Measurements from ENCODE around the gene SIGLEC5.
"Not testable (repeated sequence)": the region's sequence is repeated elsewhere in the genome, so short reads cannot be mapped to it uniquely, and the experiment has no call there.

SIGLEC5 gene

GRCh38 chr19:51630315-51630714 is at the start of gene SIGLEC5:
SIGLEC5 (minus strand) TSS chr19:51630401; CDS start chr19:51630335, 66 bp downstream.
- DNase-seq: not testable (repeated sequence)

- DNase-seq: no peak
Measured at GRCh38 chr19:51676566-51677083, 46.4 kb upstream of the SIGLEC5 start.

GRCh38 chr19:51675911-51676565 is 45.8 kb upstream of the SIGLEC5 start:
- DNase-seq: not testable (repeated sequence)

- no peak for DNase-seq
Measured at GRCh38 chr19:51668216-51668615, 38.0 kb upstream of the SIGLEC5 start.

- DNase-seq: no peak
Measured at GRCh38 chr19:51664997-51665396, 34.8 kb upstream of the SIGLEC5 start.

- DNase-seq: no peak
Measured at GRCh38 chr19:51664131-51664530, 33.9 kb upstream of the SIGLEC5 start.

- no peak for DNase-seq
Measured at GRCh38 chr19:51663650-51664049, 33.4 kb upstream of the SIGLEC5 start.

GRCh38 chr19:51660975-51661600 is 30.9 kb upstream of the SIGLEC5 start:
- DNase-seq: peak; percentile 57

- DNase-seq: no peak
Measured at GRCh38 chr19:51654783-51655182, 24.6 kb upstream of the SIGLEC5 start.

GRCh38 chr19:51653162-51653561 is 23.0 kb upstream of the SIGLEC5 start:
- no peak for DNase-seq

GRCh38 chr19:51652266-51652665 is 22.1 kb upstream of the SIGLEC5 start:
- no peak for DNase-seq

GRCh38 chr19:51651216-51651846 is 21.1 kb upstream of the SIGLEC5 start:
- no peak for DNase-seq

GRCh38 chr19:51647318-51647717 is 17.1 kb upstream of the SIGLEC5 start:
- no peak for DNase-seq

- not testable (repeated sequence) for DNase-seq
Measured at GRCh38 chr19:51646730-51647129, 16.5 kb upstream of the SIGLEC5 start, which contains the start of gene SIGLEC14. SIGLEC14 (minus strand) TSS chr19:51646825; CDS start chr19:51646759, 66 bp downstream.

- no peak for DNase-seq
Measured at GRCh38 chr19:51644636-51645271, 14.6 kb upstream of the SIGLEC5 start.

GRCh38 chr19:51641648-51642047 is 11.4 kb upstream of the SIGLEC5 start:
- DNase-seq: no peak

GRCh38 chr19:51640386-51640785 is 10.2 kb upstream of the SIGLEC5 start:
- no peak for DNase-seq

GRCh38 chr19:51639916-51640315 is 9.7 kb upstream of the SIGLEC5 start:
- DNase-seq: no peak

GRCh38 chr19:51637362-51637978 is 7.3 kb upstream of the SIGLEC5 start:
- no peak for DNase-seq

GRCh38 chr19:51632126-51632525 is 1.9 kb upstream of the SIGLEC5 start:
- DNase-seq: no peak

GRCh38 chr19:51628153-51628939 is 1.9 kb downstream of the SIGLEC5 start:
- no peak for DNase-seq

All from stimulated activated CD4-positive, alpha-beta T cell treated with anti-CD3 and anti-CD28 coated beads, Interleukin-12 subunit alpha, Interleukin-12 subunit beta, amount 100 ng/mL, for 4 hours (primary cell).